Osteoblast (primary cell): ENCODE measurements around the gene DMPK. TPM values are rescaled to one million over a fixed set of nuclear protein-coding genes. Genes with fewer than 3 reads are reported as not detected.
A peak's percentile ranks its signal among the peaks of the same experiment; 100 is the strongest.

Experiments used
- DNase-seq: peaks from one replicate; pipeline ENCODE4 v3.0.0; 2011; ENCODE audit warnings: low spot score, mixed read lengths; ENCODE audit not compliant: insufficient read length; ENCODE audit errors: missing footprints
- H2AFZ ChIP-seq: 2 replicates; pipeline ENCODE4 v1.6.0; 2011; ENCODE audit warnings: mild to moderate bottlenecking, low read length
- H3K27ac ChIP-seq: 2 replicates; pipeline ENCODE4 v1.5.1; 2011; ENCODE audit warnings: mild to moderate bottlenecking, low read depth, low read length, moderate library complexity
- H3K27me3 ChIP-seq: 2 replicates; pipeline ENCODE4 v1.6.0; 2012; ENCODE audit warnings: mild to moderate bottlenecking, control low read depth, inconsistent platforms, low read length, moderate library complexity; ENCODE audit not compliant: insufficient read depth
- H3K36me3 ChIP-seq: 2 replicates; pipeline ENCODE4 v1.5.1; 2011; ENCODE audit warnings: mild to moderate bottlenecking, low read length, control low read depth, moderate library complexity; ENCODE audit not compliant: insufficient read depth
- H3K4me1 ChIP-seq: 2 replicates; pipeline ENCODE4 v1.5.1; 2011; ENCODE audit warnings: mild to moderate bottlenecking, low read length, control low read depth, moderate library complexity; ENCODE audit not compliant: insufficient read depth
- H3K4me2 ChIP-seq: 2 replicates; pipeline ENCODE4 v1.6.0; 2011; ENCODE audit warnings: mild to moderate bottlenecking, low read length; ENCODE audit not compliant: insufficient read depth
- H3K4me3 ChIP-seq: fragments of 200-600 bp; sonication (generic); 3 replicates; pipeline ENCODE4 v1.5.1; 2012; ENCODE audit warnings: mild to moderate bottlenecking, low read length, inconsistent platforms; ENCODE audit not compliant: insufficient read depth
- H3K79me2 ChIP-seq: 2 replicates; pipeline ENCODE4 v1.6.0; 2012; ENCODE audit warnings: mild to moderate bottlenecking, low read length, control low read depth, inconsistent platforms; ENCODE audit not compliant: insufficient read depth
- H3K9me3 ChIP-seq: 2 replicates; pipeline ENCODE4 v1.5.1; 2011; ENCODE audit warnings: low read depth, low read length, control low read depth
- H4K20me1 ChIP-seq: 2 replicates; pipeline ENCODE4 v1.6.0; 2012; ENCODE audit warnings: mild to moderate bottlenecking, low read length, control low read depth; ENCODE audit not compliant: insufficient read depth
- CTCF ChIP-seq: IDR thresholded peaks from 2 replicates; pipeline ENCODE4 v1.5.1; 2011; ENCODE audit warnings: mild to moderate bottlenecking, low read depth, low read length, moderate library complexity; ENCODE audit errors: extremely low read depth
- total RNA-seq: library from RNA; depleted of rRNA; stranded (reverse); fragments of >200 nt; gene quantifications from 2 replicates; pipeline ENCODE4 v1.2.3, GENCODE V29; 2012

DMPK gene
- total RNA-seq, 1 donor: 30.4 TPM

DNA sequence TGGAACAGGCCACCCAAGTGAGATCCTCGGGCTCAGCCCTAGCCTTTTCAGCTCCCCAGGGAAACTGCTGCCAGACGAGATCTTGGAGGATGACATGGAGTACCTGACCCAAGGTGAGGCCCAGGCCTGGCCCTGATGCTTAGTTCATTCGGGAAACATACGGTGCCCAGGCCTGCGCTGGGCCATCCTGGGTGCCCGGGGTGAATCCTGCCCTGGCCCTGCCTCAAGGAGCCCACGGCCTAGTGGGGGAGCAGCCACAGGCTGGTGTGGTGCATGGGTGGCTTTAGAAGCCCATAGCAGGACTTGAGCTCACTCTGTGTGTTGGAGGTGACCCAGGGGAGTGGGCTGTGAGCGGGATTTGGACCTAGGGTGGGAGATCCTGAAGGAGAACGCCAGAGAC lies 23.4 kb downstream of the DMPK start:
- DNase-seq: peak; percentile 66
- no peaks in the 10 kb centered on the region for H3K9me3 ChIP-seq
- H3K4me2 ChIP-seq: no peak overlapping the region
- no peak overlapping the region for H3K4me3 ChIP-seq
- no peak for TF ChIP-seq CTCF
- no peaks in the 10 kb centered on the region for H3K27me3 ChIP-seq
- no peaks in the 10 kb centered on the region for H3K36me3 ChIP-seq
- no peaks in the 10 kb centered on the region for H3K4me1 ChIP-seq
- H4K20me1 ChIP-seq: no peaks in the 10 kb centered on the region
- H3K79me2 ChIP-seq: no peaks in the 10 kb centered on the region
- no peak overlapping the region for H3K27ac ChIP-seq
- no peak overlapping the region for H2AFZ ChIP-seq

- no peaks in the 10 kb centered on the region for H3K27me3 ChIP-seq
- no peaks in the 10 kb centered on the region for H3K79me2 ChIP-seq
- no peaks in the 10 kb centered on the region for H3K36me3 ChIP-seq
- no peak overlapping the region for H3K4me2 ChIP-seq
- DNase-seq: no peak
- no peaks in the 10 kb centered on the region for H3K4me1 ChIP-seq
- H3K4me3 ChIP-seq: no peak overlapping the region
- H3K27ac ChIP-seq: no peak overlapping the region
- no peaks in the 10 kb centered on the region for H3K9me3 ChIP-seq
- no peak for TF ChIP-seq CTCF
- no peaks in the 10 kb centered on the region for H4K20me1 ChIP-seq
- no peak overlapping the region for H2AFZ ChIP-seq
Observed at GRCh38 chr19:45757695-45758094, 24.6 kb downstream of the DMPK start.

GRCh38 chr19:45754323-45754722 lies 28.0 kb downstream of the DMPK start:
- Histone ChIP-seq H3K36me3 (no peaks in the 10 kb centered on the region), H4K20me1 (no peaks in the 10 kb centered on the region), H3K9me3 (no peaks in the 10 kb centered on the region), H2AFZ (no peak overlapping the region), H3K4me3 (no peak overlapping the region), H3K27me3 (no peaks in the 10 kb centered on the region), H3K4me2 (no peak overlapping the region), H3K4me1 (no peaks in the 10 kb centered on the region), H3K79me2 (no peaks in the 10 kb centered on the region), H3K27ac (no peak overlapping the region)
- peak; percentile 45 for DNase-seq
- no peak for TF ChIP-seq CTCF

DNA sequence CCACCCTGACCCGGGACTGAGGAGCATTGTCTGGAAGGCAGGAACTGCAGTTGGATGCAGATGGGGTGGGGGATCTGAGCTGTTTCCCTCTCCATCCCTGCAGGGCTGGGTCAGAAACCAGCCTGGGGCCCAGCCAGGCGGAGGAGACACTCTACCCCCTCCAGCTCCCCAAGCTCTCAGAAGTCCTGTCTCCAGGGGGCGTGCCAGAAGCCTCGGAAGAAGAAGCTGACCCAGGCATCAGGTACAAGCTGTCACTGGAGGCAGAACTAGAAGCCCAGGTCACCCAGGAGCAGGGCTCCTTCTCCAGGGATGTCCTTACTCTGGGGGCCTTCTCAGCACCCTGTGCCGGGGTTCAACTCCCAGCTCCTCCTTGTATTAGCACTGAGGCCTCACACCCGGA lies 28.7 kb downstream of the DMPK start:
- H3K4me1 ChIP-seq: no peaks in the 10 kb centered on the region
- H4K20me1 ChIP-seq: no peaks in the 10 kb centered on the region
- H3K27ac ChIP-seq: no peak overlapping the region
- H3K9me3 ChIP-seq: no peaks in the 10 kb centered on the region
- H3K79me2 ChIP-seq: no peaks in the 10 kb centered on the region
- H3K4me2 ChIP-seq: no peak overlapping the region
- H3K36me3 ChIP-seq: no peaks in the 10 kb centered on the region
- no peak overlapping the region for H3K4me3 ChIP-seq
- peak; percentile 77 for DNase-seq
- no peak for TF ChIP-seq CTCF
- H3K27me3 ChIP-seq: no peaks in the 10 kb centered on the region
- H2AFZ ChIP-seq: no peak overlapping the region
